CD14-positive monocyte (primary cell): Measurements from ENCODE around the gene PCDH15. TPM values are rescaled to one million over a fixed set of nuclear protein-coding genes. Genes with fewer than 3 reads are reported as not detected.

Experiments used
- DNase-seq, 3 donors: peaks; one replicate each; pipeline ENCODE4 v3.0.0-alpha.2; 2011 to 2022
- H2AFZ ChIP-seq: 2 replicates; pipeline ENCODE4 v1.6.0; 2012; ENCODE audit warnings: mild to moderate bottlenecking, low read depth, low read length, inconsistent platforms; ENCODE audit not compliant: insufficient read depth, poor library complexity, severe bottlenecking
- H3K27ac ChIP-seq, 2 donors: 1 replicate in 1 of 2; 2 replicates in 1 of 2; pipeline ENCODE4 v1.5.1; 2012 to 2013; ENCODE audit warnings: low read length in 2 of 2, control low read depth in 1 of 2, inconsistent platforms in 1 of 2, low read depth in 1 of 2, mild to moderate bottlenecking in 1 of 2
- H3K27me3 ChIP-seq, 2 donors: one replicate each; pipeline versions ENCODE4 v1.6.0 to v1.6.1; 2011 to 2013; ENCODE audit warnings: low read length in 2 of 2; ENCODE audit not compliant: control insufficient read depth in 2 of 2, insufficient read depth in 2 of 2
- H3K36me3 ChIP-seq, 2 donors: replicated peaks in 1 of 2; 1 replicate in 1 of 2; 2 replicates in 1 of 2; pipeline versions ENCODE4 v1.5.1 to v1.6.1; 2012 to 2013; ENCODE audit warnings: low read length in 2 of 2, control low read depth in 1 of 2, inconsistent platforms in 1 of 2, mild to moderate bottlenecking in 1 of 2; ENCODE audit not compliant: insufficient read depth in 2 of 2, control insufficient read depth in 1 of 2
- H3K4me1 ChIP-seq, 2 donors: 1 replicate in 1 of 2; 2 replicates in 1 of 2; pipeline versions ENCODE4 v1.5.1 to v1.6.1; 2012 to 2013; ENCODE audit warnings: low read length in 2 of 2, control low read depth in 1 of 2, inconsistent platforms in 1 of 2, mild to moderate bottlenecking in 1 of 2, moderate library complexity in 1 of 2; ENCODE audit not compliant: insufficient read depth in 2 of 2, control insufficient read depth in 1 of 2
- H3K4me2 ChIP-seq: replicated peaks from 2 replicates; pipeline ENCODE3; 2012; ENCODE audit warnings: low read length, moderate library complexity, mild to moderate bottlenecking; ENCODE audit not compliant: poor library complexity, severe bottlenecking; ENCODE audit errors: extremely low read depth
- H3K4me3 ChIP-seq, 3 experiments: fragments of 200-600 bp in 1 of 3; sonication (generic) in 1 of 3; replicated peaks in 1 of 3; 1 replicate in 2 of 3; 2 replicates in 1 of 3; pipeline ENCODE4 v1.5.1; 2011 to 2013; ENCODE audit warnings: low read length in 3 of 3, mild to moderate bottlenecking in 3 of 3, control low read depth in 2 of 3, low read depth in 2 of 3, inconsistent platforms in 1 of 3, moderate library complexity in 1 of 3
- H3K79me2 ChIP-seq: 2 replicates; pipeline ENCODE4 v1.6.0; 2012; ENCODE audit warnings: mild to moderate bottlenecking, control low read depth, inconsistent platforms, low read length, moderate library complexity; ENCODE audit not compliant: insufficient read depth
- H3K9ac ChIP-seq: 2 replicates; pipeline ENCODE4 v1.6.0; 2017; ENCODE audit warnings: low read length, mild to moderate bottlenecking; ENCODE audit not compliant: insufficient read depth, poor library complexity, severe bottlenecking
- H3K9me3 ChIP-seq, 2 donors: replicated peaks in 1 of 2; 1 replicate in 1 of 2; 2 replicates in 1 of 2; pipeline versions ENCODE4 v1.5.1 to v1.6.1; 2012 to 2013; ENCODE audit warnings: low read length in 2 of 2, control low read depth in 1 of 2; ENCODE audit not compliant: control insufficient read depth in 1 of 2, insufficient read depth in 1 of 2
- H4K20me1 ChIP-seq: 2 replicates; pipeline ENCODE4 v1.6.0; 2012; ENCODE audit warnings: mild to moderate bottlenecking, low read length, control low read depth, moderate library complexity; ENCODE audit not compliant: insufficient read depth
- H3K27ac Mint-ChIP-seq, 7 donors: one replicate each; pipeline ENCODE4 v1.8.0; 2020; ENCODE audit warnings: mild to moderate bottlenecking in 7 of 7, mixed read lengths in 7 of 7, moderate library complexity in 6 of 7, inconsistent platforms in 2 of 7
- H3K27me3 Mint-ChIP-seq, 3 donors: one replicate each; pipeline ENCODE4 v1.8.0; 2021 to 2022; ENCODE audit warnings: low read depth in 3 of 3, mild to moderate bottlenecking in 3 of 3, mixed read lengths in 3 of 3, moderate library complexity in 3 of 3, inconsistent platforms in 1 of 3
- H3K36me3 Mint-ChIP-seq, 2 donors: one replicate each; pipeline ENCODE4 v1.8.0; 2020; ENCODE audit warnings: mixed read lengths in 2 of 2, inconsistent platforms in 1 of 2, mild to moderate bottlenecking in 1 of 2
- H3K4me1 Mint-ChIP-seq: one replicate; pipeline ENCODE4 v1.8.0; 2020; ENCODE audit warnings: mild to moderate bottlenecking, mixed read lengths
- H3K4me3 Mint-ChIP-seq, 2 donors: one replicate each; pipeline ENCODE4 v1.8.0; 2020; ENCODE audit warnings: mild to moderate bottlenecking in 2 of 2, mixed read lengths in 2 of 2, moderate library complexity in 1 of 2
- H3K9me3 Mint-ChIP-seq, 7 donors: one replicate each; pipeline ENCODE4 v1.8.0; 2020 to 2022; ENCODE audit warnings: mixed read lengths in 7 of 7, mild to moderate bottlenecking in 6 of 7, moderate library complexity in 6 of 7, inconsistent platforms in 2 of 7
- CTCF ChIP-seq: fragments of 200-600 bp; IDR thresholded peaks from one replicate; pipeline ENCODE4 v1.8.0; 2022; ENCODE audit warnings: antibody characterized with exemption, mild to moderate bottlenecking
- WGBS: methylation state at CpG from one replicate; pipeline ENCODE4 v1.1.5; 2013; ENCODE audit warnings: missing lambda C conversion rate; ENCODE audit not compliant: insufficient coverage; 5-methylcytosine and 5-hydroxymethylcytosine counted together
- intact Hi-C, 2 donors: fragments of 100-400 bp; cut with micrococcal nuclease; formaldehyde crosslinking; loops; one replicate each; pipeline versions ENCODE4 v1.15.0 to v1.15.1; 2023
- polyA plus RNA-seq, 3 donors: library from polyadenylated mRNA; depleted of rRNA in 1 of 3; unstranded in 2 of 3; stranded (reverse) in 1 of 3; fragments of 300-500 nt in 2 of 3; fragments of >200 nt in 1 of 3; fragmentation: Illumina TruSeq in 2 of 3; gene quantifications; 1 replicate in 2 of 3; 2 replicates in 1 of 3; pipeline ENCODE4 v1.2.3, GENCODE V29; 2012 to 2021

Gene PCDH15
- polyA plus RNA-seq, 3 donors = not detected

GRCh38 chr10:54011117-54011516 is 789.9 kb downstream of the PCDH15 start:
- Mint-ChIP-seq H3K4me3 (no peak overlapping the region), H3K27ac (no peak overlapping the region), H3K4me1 (no peaks in the 10 kb centered on the region), H3K9me3 (peaks cover 0 to 11% (median 5%) of the 10 kb centered on the region in 7 donors), H3K27me3 (peaks cover 0 to 2% (median 0%) of the 10 kb centered on the region in 3 donors), H3K36me3 (no peaks in the 10 kb centered on the region)
- H4K20me1 ChIP-seq = no peaks in the 10 kb centered on the region
- DNase-seq = no peak
- H3K9me3 ChIP-seq = peaks cover 6 to 18% of the 10 kb centered on the region in 2 donors
- no peak overlapping the region for H3K27ac ChIP-seq
- H2AFZ ChIP-seq = no peak overlapping the region
- no CpG with 5 or more reads among the region's 1 CpG for WGBS
- no peak overlapping the region for H3K4me3 ChIP-seq
- no peak overlapping the region for H3K9ac ChIP-seq
- H3K36me3 ChIP-seq = no peaks in the 10 kb centered on the region
- TF ChIP-seq CTCF = no peak
- no peaks in the 10 kb centered on the region for H3K4me1 ChIP-seq
- no peaks in the 10 kb centered on the region for H3K27me3 ChIP-seq
- intact Hi-C loops = no loop called here
- H3K79me2 ChIP-seq = no peaks in the 10 kb centered on the region
- no peak overlapping the region for H3K4me2 ChIP-seq

- intact Hi-C loops = no loop called here
- Histone ChIP-seq H4K20me1 (no peaks in the 10 kb centered on the region), H3K9me3 (peaks cover 6 to 18% of the 10 kb centered on the region in 2 donors), H2AFZ (no peak overlapping the region), H3K79me2 (no peaks in the 10 kb centered on the region), H3K27me3 (no peaks in the 10 kb centered on the region), H3K4me1 (no peaks in the 10 kb centered on the region), H3K9ac (no peak overlapping the region), H3K4me3 (no peak overlapping the region), H3K36me3 (no peaks in the 10 kb centered on the region), H3K27ac (no peak overlapping the region), H3K4me2 (no peak overlapping the region)
- 71% methylated on average over 3 of the region's 5 CpGs for WGBS
- H3K27me3 Mint-ChIP-seq = peaks cover 0 to 2% (median 0%) of the 10 kb centered on the region in 3 donors
- TF ChIP-seq CTCF = no peak
- H3K9me3 Mint-ChIP-seq = peaks cover 0 to 11% (median 4%) of the 10 kb centered on the region in 7 donors
- DNase-seq = no peak
- H3K27ac Mint-ChIP-seq = no peak overlapping the region
- no peaks in the 10 kb centered on the region for H3K4me1 Mint-ChIP-seq
- H3K36me3 Mint-ChIP-seq = no peaks in the 10 kb centered on the region
- H3K4me3 Mint-ChIP-seq = no peak overlapping the region
These were observed 790.6 kb downstream of the PCDH15 start for GRCh38 chr10:54010337-54010933.
